Thoracic aorta (tissue), 2 donors: Measurements from ENCODE around the gene AGPAT3. TPM values are rescaled to one million over a fixed set of nuclear protein-coding genes. Genes with fewer than 3 reads are reported as not detected.

ENCODE experiments used
- ATAC-seq: fragments of 150-250 bp; one replicate; pipeline ENCODE4 v1.8.0; 2017; ENCODE audit warnings: low read depth; ENCODE audit not compliant: insufficient number of reproducible peaks, low FRiP score
- DNase-seq: peaks from one replicate; pipeline ENCODE4 v3.0.0-alpha.2; 2020; ENCODE audit warnings: low spot score
- H3K27ac ChIP-seq, 2 donors: fragments of 200-600 bp; sonication (generic); 1 replicate in 1 of 2; 2 replicates in 1 of 2; pipeline ENCODE4 v1.5.1; 2016; ENCODE audit warnings: mild to moderate bottlenecking in 2 of 2, moderate library complexity in 2 of 2
- H3K27me3 ChIP-seq: fragments of 200-600 bp; sonication (generic); replicated peaks from 2 replicates; pipeline ENCODE4 v1.6.0; 2016; ENCODE audit warnings: mild to moderate bottlenecking; ENCODE audit not compliant: insufficient read depth
- H3K36me3 ChIP-seq: fragments of 200-600 bp; sonication (generic); one replicate; pipeline ENCODE4 v1.5.1; 2016
- H3K4me1 ChIP-seq, 2 donors: fragments of 200-600 bp; sonication (generic); 1 replicate in 1 of 2; 2 replicates in 1 of 2; pipeline versions ENCODE4 v1.5.1 to v1.6.0; 2016; ENCODE audit warnings: low read depth in 2 of 2, mild to moderate bottlenecking in 1 of 2; ENCODE audit not compliant: control insufficient read depth in 1 of 2
- H3K4me3 ChIP-seq: fragments of 200-600 bp; sonication (generic); 2 replicates; pipeline ENCODE4 v1.5.1; 2016; ENCODE audit warnings: mild to moderate bottlenecking
- H3K9me3 ChIP-seq: fragments of 200-600 bp; sonication (generic); 2 replicates; pipeline ENCODE4 v1.5.1; 2016
- CTCF ChIP-seq: fragments of 200-600 bp; sonication (generic); IDR thresholded peaks from one replicate; pipeline ENCODE4 v1.5.1; 2019; ENCODE audit warnings: antibody characterized with exemption
- total RNA-seq, 2 donors: library from RNA; depleted of rRNA; stranded (reverse); fragments of >200 nt; gene quantifications; one replicate each; pipeline versions ENCODE4 v1.1.0 to v1.2.3, GENCODE V29; 2016

Gene AGPAT3
- total RNA-seq, 2 donors from 2014 or later: 32.8 to 37.9 TPM

- no peak for TF ChIP-seq CTCF
- no peak for DNase-seq
- Histone ChIP-seq H3K27ac (no peak overlapping the region), H3K27me3 (no peaks in the 10 kb centered on the region), H3K9me3 (no peaks in the 10 kb centered on the region), H3K36me3 (no peaks in the 10 kb centered on the region), H3K4me1 (peaks cover 16 to 25% of the 10 kb centered on the region in 2 donors), H3K4me3 (no peak overlapping the region)
- ATAC-seq: no peak
Measured at GRCh38 chr21:44018127-44018526, 153.1 kb downstream of the AGPAT3 start.

- DNase-seq: no peak
- no peaks in the 10 kb centered on the region for H3K27me3 ChIP-seq
- peaks cover 9 to 17% of the 10 kb centered on the region in 2 donors for H3K4me1 ChIP-seq
- H3K9me3 ChIP-seq: no peaks in the 10 kb centered on the region
- TF ChIP-seq CTCF: no peak
- H3K36me3 ChIP-seq: no peaks in the 10 kb centered on the region
- no peak overlapping the region for H3K27ac ChIP-seq
- no peak overlapping the region for H3K4me3 ChIP-seq
- no peak for ATAC-seq
Measured at GRCh38 chr21:44018813-44019567, 154.0 kb downstream of the AGPAT3 start.

GRCh38 chr21:44019568-44019958 lies 154.5 kb downstream of the AGPAT3 start:
- H3K27me3 ChIP-seq: no peaks in the 10 kb centered on the region
- no peak for DNase-seq
- ATAC-seq: no peak
- no peak overlapping the region for H3K4me3 ChIP-seq
- H3K9me3 ChIP-seq: no peaks in the 10 kb centered on the region
- H3K4me1 ChIP-seq: peaks cover 6 to 11% of the 10 kb centered on the region in 2 donors
- no peak overlapping the region for H3K27ac ChIP-seq
- no peaks in the 10 kb centered on the region for H3K36me3 ChIP-seq
- no peak for TF ChIP-seq CTCF

GRCh38 chr21:44020551-44020950 lies 155.5 kb downstream of the AGPAT3 start:
- Histone ChIP-seq H3K4me1 (peaks cover 13 to 14% of the 10 kb centered on the region in 2 donors), H3K27ac (no peak overlapping the region)
- no peak for ATAC-seq

DNA sequence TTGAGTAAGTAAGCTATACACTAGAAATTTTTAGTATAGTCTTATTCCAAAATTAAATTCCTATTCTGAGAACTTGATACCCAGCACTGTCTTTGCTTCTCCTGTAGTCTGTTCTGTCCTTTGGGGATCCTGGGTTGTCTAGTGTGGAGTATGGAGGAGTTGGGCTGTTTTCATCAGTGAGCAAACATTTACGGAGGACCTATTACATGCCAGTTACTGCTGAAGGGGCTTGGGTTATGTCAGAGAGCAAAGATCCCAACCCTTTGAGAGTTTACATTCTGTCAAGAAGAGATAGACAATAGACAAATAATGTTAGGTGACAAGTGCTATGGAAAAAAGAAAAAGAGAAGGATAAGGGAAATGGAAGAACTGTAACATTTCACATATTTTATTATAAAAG lies 156.0 kb downstream of the AGPAT3 start:
- Histone ChIP-seq H3K27ac (no peak overlapping the region), H3K4me1 (peaks cover 10 to 15% of the 10 kb centered on the region in 2 donors), H3K9me3 (no peaks in the 10 kb centered on the region), H3K27me3 (no peaks in the 10 kb centered on the region), H3K36me3 (no peaks in the 10 kb centered on the region), H3K4me3 (no peak overlapping the region)
- DNase-seq (no peak), ATAC-seq (no peak)
- TF ChIP-seq CTCF: no peak

More at GRCh38 chr21:44020551-44020950, 155.5 kb downstream of the AGPAT3 start:
- no peak for DNase-seq
- H3K4me3 ChIP-seq: no peak overlapping the region
- no peaks in the 10 kb centered on the region for H3K9me3 ChIP-seq
- no peaks in the 10 kb centered on the region for H3K27me3 ChIP-seq
- TF ChIP-seq CTCF: no peak
- no peaks in the 10 kb centered on the region for H3K36me3 ChIP-seq
